Measurements from ENCODE around the gene BMPR1A. TPM values are rescaled to one million over a fixed set of nuclear protein-coding genes. Genes with fewer than 3 reads are reported as not detected.

Gene BMPR1A
- total and polyA plus RNA-seq, 2 of the 4 experiments (the other 2 are of a cell fraction), result 15.9 to 93.7 TPM

DNA sequence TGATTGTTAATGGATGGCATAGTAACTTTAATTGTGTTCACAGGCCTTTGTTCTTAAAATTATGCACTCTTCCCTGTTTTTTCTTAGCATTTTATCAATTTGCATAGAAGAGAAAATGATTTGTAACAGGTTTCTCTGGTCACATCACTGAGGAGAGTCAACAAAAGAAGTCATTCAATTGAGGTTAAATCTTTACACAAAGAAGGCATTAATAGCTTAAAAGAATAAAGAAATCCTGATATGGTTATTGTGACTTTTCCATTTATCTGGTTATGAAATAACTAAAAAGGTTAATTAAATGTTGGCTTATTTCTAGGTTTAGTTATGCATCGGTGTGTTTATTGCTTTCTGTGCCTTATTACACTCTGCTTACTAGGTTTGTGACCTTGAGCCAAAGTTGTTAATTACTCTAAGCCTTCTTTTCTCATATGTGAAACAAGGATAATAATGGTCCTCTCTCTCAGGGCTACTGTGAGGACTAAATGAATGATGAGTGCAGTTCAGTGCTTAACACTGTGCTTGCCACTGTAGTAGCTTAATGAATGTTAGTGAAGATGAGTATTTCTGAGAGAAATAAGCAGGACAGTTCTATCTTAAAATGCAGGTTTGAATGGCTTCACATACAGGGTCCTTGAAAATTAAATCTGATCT lies 12.1 kb downstream of the BMPR1A start:
- intact Hi-C loops (cut with micrococcal nuclease) (no loop called here), dilution Hi-C loops (cut with HindIII; ENCODE audit: low sequenced_read_pairs, unreplicated experiment) (no loop called here), in situ Hi-C loops (cut with MboI; ENCODE audit: low sequenced_read_pairs) (no loop called here)
- DNase-seq (no peak), ATAC-seq (ENCODE audit: low read depth) (no peak)
- Histone ChIP-seq H2AFZ (replicated peaks; ENCODE audit: low read length, poor library complexity) (no peak overlapping the region), H3K27ac (ENCODE audit: insufficient read depth, low read length) (no peak overlapping the region), H3K4ac (ENCODE audit: low read depth, low read length) (no peak overlapping the region), H3K9ac (ENCODE audit: low read depth, low read length) (no peak overlapping the region), H3K9me3 (ENCODE audit: control insufficient read depth, insufficient read depth, low read length) (no peaks in the 10 kb centered on the region), H3K36me3 (ENCODE audit: control insufficient read depth, insufficient read depth, low read length) (no peaks in the 10 kb centered on the region), H2AK5ac (ENCODE audit: low read depth, low read length) (no peak overlapping the region), H4K20me1 (ENCODE audit: insufficient read depth, low read length) (peaks cover 69% of the 10 kb centered on the region), H3K27me3 (ENCODE audit: control insufficient read depth, insufficient read depth, low read length) (no peaks in the 10 kb centered on the region), H3K4me2 (ENCODE audit: low read depth, low read length) (no peak overlapping the region), H3K14ac (replicated peaks; ENCODE audit: low read depth, low read length) (no peak overlapping the region), H3K79me1 (ENCODE audit: low read depth in 1 of 2, low read length in 2 of 2) (peaks cover 28 to 57% of the 10 kb centered on the region in 2 experiments), H2BK5ac (ENCODE audit: low read depth, low read length, poor library complexity, severe bottlenecking) (no peak overlapping the region), H2BK120ac (ENCODE audit: low read depth, low read length) (no peak overlapping the region), H3K23ac (ENCODE audit: low read depth, low read length) (no peak overlapping the region), H4K8ac (ENCODE audit: low read depth in 2 of 2, low read length in 2 of 2) (no peak overlapping the region), H4K5ac (ENCODE audit: low read depth, low read length) (no peak overlapping the region), H3K4me1 (ENCODE audit: control insufficient read depth, insufficient read depth, low read length) (peaks cover 2% of the 10 kb centered on the region; the same call in 1 of the 2 replicates), H4K91ac (ENCODE audit: insufficient read depth, low read depth, low read length) (no peak overlapping the region), H3K18ac (ENCODE audit: low read depth, low read length) (no peak overlapping the region), H2AK9ac (replicated peaks; ENCODE audit: low read depth, low read length, poor library complexity) (no peak overlapping the region), H3K4me3 (ENCODE audit: insufficient read depth, low read depth, low read length) (no peak overlapping the region), H3K56ac (ENCODE audit: extremely low read depth, insufficient read depth, low read length) (no peak overlapping the region), H3K9me1 (ENCODE audit: insufficient read depth, low read length) (peaks cover 15% of the 10 kb centered on the region), H2BK15ac (ENCODE audit: low read depth, low read length) (no peak overlapping the region), H2BK20ac (ENCODE audit: low read depth, low read length) (no peak overlapping the region)
- WGBS, 2 experiments (ENCODE audit: extremely low coverage in 2 of 2, insufficient read length in 1 of 2), result no CpG with 5 or more reads among the region's 1 CpG
- CTCF ChIA-PET, result no interaction called here
- BruUV-seq (replicated peaks), result no TSS peak
- POLR2A ChIA-PET (ENCODE audit: unreplicated experiment), result no interaction called here
- TF ChIP-seq CHD1 (IDR thresholded peaks at IDR 0.05; ENCODE audit: low read depth, low read length), result no peak
- TF ChIP-seq MAZ (IDR thresholded peaks at IDR 0.05; ENCODE audit: borderline replicate concordance, low read depth, low read length), result no peak
- no peak for TF ChIP-seq RAD21 (IDR thresholded peaks at IDR 0.05; ENCODE audit: low read length)
- TF ChIP-seq RCOR1 (IDR thresholded peaks at IDR 0.05; ENCODE audit: insufficient replicate concordance, low read length), result no peak
- no peak for TF ChIP-seq BHLHE40 (IDR thresholded peaks at IDR 0.05; ENCODE audit: low read depth, low read length)
- no peak for TF ChIP-seq NFE2L2 (IDR thresholded peaks at IDR 0.05; ENCODE audit: low read depth, low read length)
- TF ChIP-seq SMC3 (IDR thresholded peaks at IDR 0.05; ENCODE audit: low read depth, low read length), result no peak
- no peak for TF ChIP-seq FOS (IDR thresholded peaks at IDR 0.05; ENCODE audit: low read depth, low read length)
- TF ChIP-seq USF2 (IDR thresholded peaks at IDR 0.05; ENCODE audit: low read depth, low read length), result no peak
- TF ChIP-seq POLR2A (IDR thresholded peaks at IDR 0.05; ENCODE audit: low read depth, low read length), result no peak
- no peak for TF ChIP-seq RFX5 (IDR thresholded peaks at IDR 0.05; ENCODE audit: low read depth, low read length)
